ENCODE data around the gene RHCE. TPM values are rescaled to one million over a fixed set of nuclear protein-coding genes. Genes with fewer than 3 reads are reported as not detected.
A peak's percentile ranks its signal among the peaks of the same experiment; 100 is the strongest.
"Not testable (repeated sequence)": the region's sequence is repeated elsewhere in the genome, so short reads cannot be mapped to it uniquely, and the experiment has no call there.

Gene RHCE
- total RNA-seq, 2 donors from 2014 or later: 0.28 TPM; not detected in 1

DNA sequence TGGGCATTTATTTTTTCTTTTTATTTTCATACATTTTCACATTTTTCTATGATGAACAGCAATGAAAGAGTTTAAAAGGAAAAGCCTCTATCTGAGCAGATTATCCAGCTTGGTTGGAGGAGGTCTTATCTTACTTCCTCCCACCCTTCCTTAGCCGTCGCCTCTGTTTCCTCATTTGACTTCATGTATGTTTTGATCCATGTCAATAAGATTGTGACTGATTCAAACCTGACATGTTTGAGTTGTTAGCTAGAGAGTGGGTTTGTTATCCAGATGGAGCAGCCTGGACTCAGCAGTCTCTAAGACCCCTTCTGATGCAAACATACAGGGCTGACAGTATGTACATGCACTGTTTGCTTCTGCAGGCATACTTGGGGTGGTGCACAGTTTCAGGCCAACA is 41.2 kb upstream of the RHCE start:
- Histone ChIP-seq H3K9me3 (no peaks in the 10 kb centered on the region), H3K36me3 (peaks cover 7% of the 10 kb centered on the region), H3K27me3 (no peaks in the 10 kb centered on the region), H3K4me3 (no peak overlapping the region), H3K4me1 (peaks cover 0 to 15% of the 10 kb centered on the region in 2 donors), H3K27ac (no peak overlapping the region)
- TF ChIP-seq, protein P1, sequence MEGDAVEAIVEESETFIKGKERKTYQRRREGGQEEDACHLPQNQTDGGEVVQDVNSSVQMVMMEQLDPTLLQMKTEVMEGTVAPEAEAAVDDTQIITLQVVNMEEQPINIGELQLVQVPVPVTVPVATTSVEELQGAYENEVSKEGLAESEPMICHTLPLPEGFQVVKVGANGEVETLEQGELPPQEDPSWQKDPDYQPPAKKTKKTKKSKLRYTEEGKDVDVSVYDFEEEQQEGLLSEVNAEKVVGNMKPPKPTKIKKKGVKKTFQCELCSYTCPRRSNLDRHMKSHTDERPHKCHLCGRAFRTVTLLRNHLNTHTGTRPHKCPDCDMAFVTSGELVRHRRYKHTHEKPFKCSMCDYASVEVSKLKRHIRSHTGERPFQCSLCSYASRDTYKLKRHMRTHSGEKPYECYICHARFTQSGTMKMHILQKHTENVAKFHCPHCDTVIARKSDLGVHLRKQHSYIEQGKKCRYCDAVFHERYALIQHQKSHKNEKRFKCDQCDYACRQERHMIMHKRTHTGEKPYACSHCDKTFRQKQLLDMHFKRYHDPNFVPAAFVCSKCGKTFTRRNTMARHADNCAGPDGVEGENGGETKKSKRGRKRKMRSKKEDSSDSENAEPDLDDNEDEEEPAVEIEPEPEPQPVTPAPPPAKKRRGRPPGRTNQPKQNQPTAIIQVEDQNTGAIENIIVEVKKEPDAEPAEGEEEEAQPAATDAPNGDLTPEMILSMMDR (IDR thresholded peaks at IDR 0.05): no peak
- DNase-seq (ENCODE audit: low spot score): no peak

DNA sequence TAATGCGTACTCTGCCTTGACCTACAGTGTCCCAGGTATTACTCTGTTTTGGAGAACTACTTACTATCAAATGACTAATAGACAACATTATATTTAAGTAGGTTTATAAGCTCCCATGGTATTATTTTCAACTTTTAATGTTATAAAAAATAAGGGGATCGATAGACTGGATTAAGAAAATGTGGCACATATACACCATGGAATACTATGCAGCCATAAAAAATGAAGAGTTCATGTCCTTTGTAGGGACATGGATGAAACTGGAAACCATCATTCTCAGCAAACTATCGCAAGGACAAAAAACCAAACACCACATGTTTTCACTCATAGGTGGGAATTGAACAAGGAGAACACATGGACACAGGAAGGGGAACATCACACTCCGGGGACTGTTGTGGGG is 40.2 kb upstream of the RHCE start:
- Histone ChIP-seq H3K4me1 (peaks cover 0 to 15% of the 10 kb centered on the region in 2 donors), H3K27ac (peak overlapping the region in 1 of 2 donors; percentile 61), H3K36me3 (peaks cover 13% of the 10 kb centered on the region)
- not testable (repeated sequence) for DNase-seq (ENCODE audit: low spot score); H3K4me3 ChIP-seq; H3K27me3 ChIP-seq; H3K9me3 ChIP-seq

DNA sequence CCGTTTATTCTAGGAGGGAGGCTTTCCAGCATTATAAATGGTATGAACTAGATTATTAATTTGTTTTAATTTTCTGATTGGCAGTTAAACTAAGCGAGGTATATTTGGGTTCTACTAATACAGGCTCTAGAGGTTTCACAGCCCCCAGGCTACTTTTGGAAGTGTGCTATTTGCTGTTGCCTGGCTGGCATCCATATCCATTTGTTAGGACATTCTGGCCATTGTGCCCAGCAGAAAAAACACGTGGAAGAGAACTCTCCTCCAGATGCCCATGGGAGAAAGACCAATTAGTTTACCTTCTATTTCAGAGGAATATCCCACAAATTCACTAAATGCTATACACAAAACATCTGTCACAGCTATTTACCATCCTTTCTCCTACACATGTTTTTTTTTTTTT is 39.4 kb upstream of the RHCE start:
- H3K4me1 ChIP-seq: peaks cover 0 to 15% of the 10 kb centered on the region in 2 donors
- H3K27ac ChIP-seq: peak overlapping the region; percentile 33 to 61
- H3K27me3 ChIP-seq: no peaks in the 10 kb centered on the region
- TF ChIP-seq, protein P1 (IDR thresholded peaks at IDR 0.05): no peak
- no peak overlapping the region for H3K4me3 ChIP-seq
- DNase-seq (ENCODE audit: low spot score): no peak
- H3K9me3 ChIP-seq: no peaks in the 10 kb centered on the region
- H3K36me3 ChIP-seq: peaks cover 13% of the 10 kb centered on the region

DNA sequence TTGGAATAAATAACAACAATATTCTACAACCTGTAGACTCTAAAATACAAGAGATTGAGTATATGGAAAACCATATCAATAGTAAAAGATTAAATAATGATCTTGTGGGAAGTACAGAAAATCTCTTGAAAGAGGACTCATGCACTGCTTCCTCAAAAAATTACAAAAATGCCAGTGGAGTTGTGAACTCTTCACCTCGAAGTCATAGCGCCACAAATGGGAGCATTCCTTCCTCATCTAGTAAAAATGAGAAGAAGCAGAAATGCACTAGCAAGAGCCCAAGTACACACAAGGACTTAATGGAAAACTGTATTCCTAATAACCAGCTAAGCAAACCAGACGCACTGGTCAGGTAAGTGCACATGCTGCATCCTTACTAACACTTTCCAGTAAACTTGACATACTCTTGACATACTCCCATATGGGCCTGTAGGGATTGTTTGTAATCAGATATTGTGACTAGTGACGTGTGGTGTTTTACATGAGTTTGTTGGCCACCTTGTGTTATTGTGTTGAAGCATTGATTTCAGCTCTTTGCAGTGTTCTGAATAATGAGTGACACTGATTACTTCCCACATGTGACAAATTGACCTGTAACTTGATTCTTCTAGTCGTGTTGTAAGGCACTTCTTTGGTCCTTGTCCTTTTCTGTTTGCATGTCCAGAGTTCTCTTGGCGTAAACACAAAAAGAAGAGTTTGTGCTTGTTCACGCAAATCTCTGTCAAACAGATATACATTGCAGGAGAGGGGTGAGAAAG is 38.1 kb upstream of the RHCE start:
- Histone ChIP-seq H3K9me3 (no peaks in the 10 kb centered on the region), H3K27ac (peak overlapping the region in 1 of 2 donors; percentile 33), H3K4me1 (peaks cover 0 to 15% of the 10 kb centered on the region in 2 donors), H3K4me3 (no peak overlapping the region), H3K27me3 (no peaks in the 10 kb centered on the region), H3K36me3 (peaks cover 18% of the 10 kb centered on the region)
- no peak for DNase-seq (ENCODE audit: low spot score)
- TF ChIP-seq, protein P1 (IDR thresholded peaks at IDR 0.05): no peak

DNA sequence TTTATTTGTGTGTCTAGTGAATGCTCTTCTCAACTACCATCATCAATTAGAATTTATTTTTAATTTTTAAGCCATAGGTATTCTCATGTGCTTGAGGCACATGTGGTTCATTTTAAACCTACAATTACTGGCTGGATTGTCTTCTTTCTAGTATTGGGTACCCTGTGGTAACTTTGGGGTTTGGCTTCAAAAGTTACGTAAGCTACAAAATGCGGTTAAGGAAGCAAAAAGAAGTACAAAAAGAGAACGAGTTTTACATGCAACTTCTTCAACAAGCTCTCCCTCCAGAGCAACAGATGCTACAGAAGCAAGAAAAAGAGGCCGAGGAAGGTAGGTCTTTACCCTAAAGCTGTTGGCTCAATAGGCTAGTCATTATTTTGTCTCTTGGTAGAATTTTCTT is 35.9 kb upstream of the RHCE start:
- no peaks in the 10 kb centered on the region for H3K4me1 ChIP-seq
- H3K27me3 ChIP-seq: no peaks in the 10 kb centered on the region
- H3K9me3 ChIP-seq: no peaks in the 10 kb centered on the region
- H3K36me3 ChIP-seq: peaks cover 18% of the 10 kb centered on the region
- TF ChIP-seq, protein P1 (IDR thresholded peaks at IDR 0.05): no peak
- DNase-seq (ENCODE audit: low spot score): no peak
- H3K4me3 ChIP-seq: no peak overlapping the region
- H3K27ac ChIP-seq: no peak overlapping the region

DNA sequence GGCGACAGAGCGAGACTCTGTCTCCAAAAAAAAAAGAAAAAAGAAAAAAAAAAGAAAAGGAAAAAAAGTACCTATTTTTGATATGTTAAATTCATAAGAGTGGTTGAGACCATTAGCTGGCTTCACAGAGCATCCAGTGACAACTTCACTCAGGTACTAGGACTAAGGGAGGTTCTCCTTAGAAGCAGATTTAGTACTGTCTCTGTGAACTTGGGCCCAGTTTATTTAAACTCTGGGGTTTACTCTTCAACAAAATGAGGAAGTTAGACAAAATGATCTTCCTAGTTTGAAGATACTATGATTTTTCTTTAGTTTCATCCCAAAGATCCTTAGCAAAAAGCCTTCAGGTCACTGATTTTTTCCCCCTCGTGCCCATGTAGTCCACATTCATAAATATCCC is 31.3 kb upstream of the RHCE start:
- no peak overlapping the region for H3K4me3 ChIP-seq
- no peaks in the 10 kb centered on the region for H3K4me1 ChIP-seq
- H3K36me3 ChIP-seq: peaks cover 25% of the 10 kb centered on the region
- no peaks in the 10 kb centered on the region for H3K27me3 ChIP-seq
- H3K27ac ChIP-seq: no peak overlapping the region
- H3K9me3 ChIP-seq: no peaks in the 10 kb centered on the region
- no peak for DNase-seq (ENCODE audit: low spot score)
- TF ChIP-seq, protein P1 (IDR thresholded peaks at IDR 0.05): no peak
